HepG2 (cell line): ENCODE data around the gene RAD52. TPM values are rescaled to one million over a fixed set of nuclear protein-coding genes. Genes with fewer than 3 reads are reported as not detected.

Experiments used
- ATAC-seq: fragments of 200-7000 bp; cut with Tn5 transposase; 3 replicates; pipeline ENCODE4 v1.9.1; 2020; ENCODE audit warnings: mild to moderate bottlenecking, moderate library complexity
- BruUV-seq: library from RNA; stranded (reverse); fragments of 400-500 nt; replicated peaks from 2 replicates; lab custom pipeline; 2021; lab: Mats Ljungman, UMichigan
- CTCF ChIA-PET: fragments of 300-600 bp; formaldehyde crosslinking; extraction: SDS; loops from one replicate; lab custom pipeline; 2021; ENCODE audit warnings: low total read pairs, inconsistent platforms, low intra/inter-chr PET ratio; lab: Yijun Ruan, JAX
- POLR2A ChIA-PET: fragments of 350-600 bp; sonication (Branson Sonifier 250); formaldehyde crosslinking; loops from one replicate; lab custom pipeline; 2020; ENCODE audit warnings: antibody characterized with exemption, inconsistent platforms; lab: Yijun Ruan, JAX
- DNase-seq: peaks from one replicate; pipeline ENCODE4 v3.0.0-alpha.2; 2015; ENCODE audit warnings: low spot score
- FAIRE-seq: peaks from 3 replicates; lab custom pipeline; 2011; peaks lifted over from hg19 to GRCh38; lab: Jason Lieb, UNC
- H2AFZ ChIP-seq: one replicate; pipeline ENCODE4 v1.6.1; 2011; ENCODE audit warnings: low read length, inconsistent platforms
- H3K27ac ChIP-seq: fragments of 300-600 bp; 3 replicates; pipeline ENCODE4 v1.8.0; 2011; ENCODE audit warnings: mixed run types, mild to moderate bottlenecking, mixed read lengths, low read length, inconsistent platforms; ENCODE audit not compliant: insufficient read depth; ENCODE audit errors: extremely low read length
- H3K27me3 ChIP-seq, 2 experiments: fragments of 200-600 bp in 1 of 2; 2 replicates in 1 of 2; 3 replicates in 1 of 2; pipeline versions ENCODE4 v1.6.0 to v1.8.0; 2011; ENCODE audit warnings: low read length in 2 of 2, mild to moderate bottlenecking in 2 of 2, moderate library complexity in 2 of 2, inconsistent platforms in 1 of 2; ENCODE audit not compliant: insufficient read depth in 2 of 2, control insufficient read depth in 1 of 2
- H3K36me3 ChIP-seq, 2 experiments: fragments of 200-600 bp in 1 of 2; replicated peaks in 1 of 2; 2 replicates in 1 of 2; 3 replicates in 1 of 2; pipeline versions ENCODE4 v1.5.1 to v1.8.0; 2011; ENCODE audit warnings: low read length in 2 of 2, inconsistent platforms in 1 of 2; ENCODE audit not compliant: insufficient read depth in 2 of 2, control insufficient read depth in 1 of 2
- H3K4me1 ChIP-seq: 2 replicates; pipeline ENCODE4 v1.5.1; 2012; ENCODE audit warnings: low read length, inconsistent platforms; ENCODE audit not compliant: insufficient read depth
- H3K4me2 ChIP-seq: 2 replicates; pipeline ENCODE4 v1.6.0; 2011; ENCODE audit warnings: low read depth, low read length, inconsistent platforms
- H3K4me3 ChIP-seq, 3 experiments: fragments of 200-600 bp in 1 of 3; sonication (generic), shearing (Covaris generic) in 1 of 3; replicated peaks in 1 of 3; 2 replicates each; pipeline ENCODE4 v1.5.1; 2011 to 2016; ENCODE audit warnings: low read length in 3 of 3, inconsistent platforms in 2 of 3, low read depth in 2 of 3, mild to moderate bottlenecking in 2 of 3, control low read depth in 1 of 3, mixed read lengths in 1 of 3; ENCODE audit not compliant: insufficient read depth in 1 of 3
- H3K79me2 ChIP-seq: one replicate; pipeline ENCODE4 v1.6.1; 2011; ENCODE audit warnings: low read length, inconsistent platforms; ENCODE audit not compliant: insufficient read depth
- H3K9ac ChIP-seq: 2 replicates; pipeline ENCODE4 v1.6.0; 2011; ENCODE audit warnings: mild to moderate bottlenecking, low read depth, low read length, inconsistent platforms; ENCODE audit not compliant: insufficient read depth
- H3K9me3 ChIP-seq: 2 replicates; pipeline ENCODE4 v1.5.1; 2012; ENCODE audit warnings: mild to moderate bottlenecking, low read length
- H4K20me1 ChIP-seq: 2 replicates; pipeline ENCODE4 v1.6.0; 2011; ENCODE audit warnings: inconsistent platforms, mild to moderate bottlenecking, low read length, moderate library complexity; ENCODE audit not compliant: insufficient read depth
- AGO2 ChIP-seq: fragments of 200-400 bp; formaldehyde crosslinking; optimal IDR thresholded peaks from 2 replicates; pipeline ENCODE3; 2017; ENCODE audit warnings: mild to moderate bottlenecking, low read depth, low read length, moderate library complexity
- FOSL2 ChIP-seq: sonication (generic); formaldehyde crosslinking; IDR thresholded peaks from 2 replicates; pipeline ENCODE4 v1.4.0; 2020; ENCODE audit warnings: missing genetic modification reagents
- RBM22 ChIP-seq: fragments of 200-400 bp; formaldehyde crosslinking; optimal IDR thresholded peaks from 2 replicates; pipeline ENCODE3; 2017; ENCODE audit warnings: mild to moderate bottlenecking, low read length, moderate library complexity
- ZFP90 ChIP-seq: sonication (generic); formaldehyde crosslinking; IDR thresholded peaks from 2 replicates; pipeline ENCODE4 v1.8.0; 2022; ENCODE audit warnings: missing genetic modification reagents, mild to moderate bottlenecking, inconsistent platforms, borderline replicate concordance
- ZIK1 ChIP-seq: sonication (generic); formaldehyde crosslinking; IDR thresholded peaks from 2 replicates; pipeline ENCODE4 v1.5.0; 2020; ENCODE audit warnings: mild to moderate bottlenecking, low read depth, missing genetic modification reagents, borderline replicate concordance
- ZNF30 ChIP-seq: sonication (generic); formaldehyde crosslinking; IDR thresholded peaks from 2 replicates; pipeline ENCODE4 v1.5.0; 2020; ENCODE audit warnings: mild to moderate bottlenecking, missing genetic modification reagents
- WGBS: methylation state at CpG from one replicate; pipeline ENCODE4 v1.1.6; 2017; ENCODE audit warnings: low lambda C conversion rate; 5-methylcytosine and 5-hydroxymethylcytosine counted together
- in situ Hi-C: cut with HindIII; loops from 2 replicates; pipeline ENCODE4 v1.10.0; 2017; ENCODE audit warnings: low pct_unique_long_range_greater_than_20kb; ENCODE audit not compliant: extremely low pct_ligation_motif_present
- intact Hi-C: fragments of 100-400 bp; cut with micrococcal nuclease; formaldehyde crosslinking; loops from one replicate; pipeline ENCODE4 v1.10.0; 2022; ENCODE audit not compliant: unreplicated experiment
- polyA plus RNA-seq, 8 experiments: library from polyadenylated mRNA; depleted of rRNA in 3 of 8; stranded (reverse) in 7 of 8; unstranded in 1 of 8; fragments of >200 nt; fragmentation: Illumina TruSeq in 4 of 8; extraction: Trizol in 4 of 8; gene quantifications; 2 replicates each; pipeline versions ENCODE4 v1.2.1 to v1.2.3, GENCODE V29; 2011 to 2016; ENCODE audit warnings: low read depth in 4 of 8, missing spikeins in 1 of 8, mixed read lengths in 1 of 8; ENCODE audit not compliant: insufficient read depth in 1 of 8
- total RNA-seq, 5 experiments: library from RNA; depleted of rRNA; stranded (reverse); fragments of >200 nt; fragmentation: Illumina TruSeq; extraction: Trizol; gene quantifications; 2 replicates each; pipeline ENCODE4 v1.2.3, GENCODE V29; 2016; ENCODE audit warnings: low read depth in 1 of 5

The RAD52 gene
- total and polyA plus RNA-seq, 2 of the 13 experiments (the other 11 are each of a cell fraction or from before 2014, with no cell fraction given): 14.3 to 19.9 TPM

DNA sequence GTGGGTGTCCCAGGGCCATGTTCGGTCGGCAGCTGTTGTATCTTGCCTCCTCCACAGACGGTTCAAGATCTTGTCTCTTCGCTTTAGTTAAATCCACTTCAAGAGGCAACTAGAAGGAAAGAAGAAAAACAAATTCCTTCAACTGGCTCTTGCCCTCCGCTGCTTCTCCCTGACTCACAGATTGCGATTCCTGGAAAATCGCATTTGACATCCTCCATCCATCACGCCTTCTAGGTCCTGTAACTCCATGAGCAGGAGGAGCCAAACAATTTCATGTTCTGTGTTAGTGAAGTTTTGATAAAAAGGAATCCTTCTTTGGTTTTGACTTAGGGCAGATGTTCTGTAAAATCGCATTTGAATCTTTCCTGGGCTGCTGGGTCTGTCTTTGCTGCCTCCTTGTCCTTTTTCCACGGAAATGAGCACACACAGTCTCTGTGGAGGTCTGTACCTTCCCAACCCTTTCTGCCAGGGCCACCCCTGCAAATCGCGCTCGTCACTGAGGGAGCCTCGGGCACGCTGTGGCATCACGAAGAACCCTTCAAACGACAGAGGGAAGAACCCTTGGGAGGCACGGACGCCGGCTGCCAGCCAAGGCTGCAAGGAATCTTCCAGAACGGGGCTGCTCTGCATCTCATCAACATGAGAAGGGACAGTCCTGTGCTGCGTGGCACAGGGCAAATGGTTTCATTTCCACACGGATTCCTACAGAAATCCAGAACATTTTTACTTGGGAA lies 32.6 kb downstream of the RAD52 start:
- no peak overlapping the region for H2AFZ ChIP-seq
- no peak overlapping the region for H3K4me2 ChIP-seq
- POLR2A ChIA-PET: no interaction called here
- H3K9me3 ChIP-seq: no peaks in the 10 kb centered on the region
- no peaks in the 10 kb centered on the region for H3K79me2 ChIP-seq
- in situ Hi-C loops: no loop called here
- no peaks in the 10 kb centered on the region for H3K4me1 ChIP-seq
- no peak overlapping the region for H3K4me3 ChIP-seq
- no peak for DNase-seq
- WGBS: 97% methylated on average over 23 of the region's 23 CpGs
- H3K27ac ChIP-seq: no peak overlapping the region
- intact Hi-C loops: no loop called here
- TF ChIP-seq RBM22 (peak; percentile 24), FOSL2 (CRISPR knock-in tag) (no peak), ZFP90 (CRISPR knock-in tag) (no peak)
- no peaks in the 10 kb centered on the region for H3K27me3 ChIP-seq
- no peak for FAIRE-seq
- no peak overlapping the region for H3K9ac ChIP-seq
- H3K36me3 ChIP-seq: peaks cover 24 to 58% of the 10 kb centered on the region in 2 experiments; a peak in 4 of 5 replicates
- ATAC-seq: no peak
- CTCF ChIA-PET: no interaction called here
- no TSS peak for BruUV-seq
- H4K20me1 ChIP-seq: no peaks in the 10 kb centered on the region

DNA sequence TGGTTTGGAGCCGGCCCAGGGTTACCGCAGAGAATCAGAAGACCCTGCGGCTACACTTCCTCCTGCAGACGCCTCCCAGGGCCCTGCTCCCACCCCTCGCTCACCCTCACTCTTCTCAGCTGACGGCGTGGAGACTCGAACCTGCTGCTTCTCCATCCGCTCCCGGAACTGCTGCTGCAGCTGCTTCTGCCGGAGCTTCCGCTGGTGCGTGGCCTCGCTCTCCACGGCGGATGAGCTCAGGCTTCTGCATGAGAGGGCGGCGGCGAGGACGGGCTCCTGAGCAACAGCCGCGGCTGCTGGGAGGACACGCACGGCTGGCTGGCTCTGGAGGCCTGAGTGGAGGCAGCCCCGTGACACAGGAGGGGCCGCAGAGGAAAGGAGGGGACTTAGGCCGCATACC lies 33.3 kb downstream of the RAD52 start:
- FAIRE-seq (no peak), DNase-seq (no peak), ATAC-seq (no peak; the same call in 1 of the 3 replicates)
- Histone ChIP-seq H3K9ac (no peak overlapping the region), H4K20me1 (no peaks in the 10 kb centered on the region), H3K9me3 (no peaks in the 10 kb centered on the region), H3K4me3 (no peak overlapping the region), H3K27ac (no peak overlapping the region), H3K36me3 (peaks cover 22 to 62% of the 10 kb centered on the region in 2 experiments; a peak in 4 of 5 replicates), H3K79me2 (no peaks in the 10 kb centered on the region), H3K4me1 (no peaks in the 10 kb centered on the region), H3K27me3 (no peaks in the 10 kb centered on the region), H2AFZ (no peak overlapping the region), H3K4me2 (no peak overlapping the region)
- TF ChIP-seq ZIK1 (CRISPR knock-in tag) (no peak), AGO2 (peak; percentile 67), ZNF30 (CRISPR knock-in tag) (no peak)
- BruUV-seq: no TSS peak
- 98% methylated on average over 22 of the region's 27 CpGs for WGBS
- in situ Hi-C loops (no loop called here), intact Hi-C loops (no loop called here)
- ChIA-PET CTCF (no interaction called here), POLR2A (no interaction called here)
